ENCODE measurements around the gene SLC16A12.

- TF ChIP-seq CTCF (conservative IDR thresholded peaks at IDR 0.05 in 1 of 2, IDR thresholded peaks at IDR 0.05 in 1 of 2; ENCODE audit: low read depth in 1 of 2, low read length in 2 of 2) (no peak), EZH2 (IDR thresholded peaks at IDR 0.05; ENCODE audit: low read length, missing control alignments) (no peak)
Observed at GRCh38 chr10:89565180-89565579, 29.8 kb upstream of the SLC16A12 start.
